GM10266 (cell line): ENCODE results near the gene CCSER2.
"Not testable (repeated sequence)": the region's sequence is repeated elsewhere in the genome, so short reads cannot be mapped to it uniquely, and the experiment has no call there.

Source experiments
- DNase-seq: peaks from one replicate; pipeline ENCODE4 v3.0.0; 2012; ENCODE audit errors: extremely low spot score
- TF ChIP-seq, protein P1 (sequence below): IDR thresholded peaks from 2 replicates; pipeline ENCODE4 v1.5.1; 2012; ENCODE audit warnings: mild to moderate bottlenecking, low read depth; ENCODE audit not compliant: control insufficient read depth, insufficient read depth; ENCODE audit errors: missing control alignments

The CCSER2 gene, protein sequence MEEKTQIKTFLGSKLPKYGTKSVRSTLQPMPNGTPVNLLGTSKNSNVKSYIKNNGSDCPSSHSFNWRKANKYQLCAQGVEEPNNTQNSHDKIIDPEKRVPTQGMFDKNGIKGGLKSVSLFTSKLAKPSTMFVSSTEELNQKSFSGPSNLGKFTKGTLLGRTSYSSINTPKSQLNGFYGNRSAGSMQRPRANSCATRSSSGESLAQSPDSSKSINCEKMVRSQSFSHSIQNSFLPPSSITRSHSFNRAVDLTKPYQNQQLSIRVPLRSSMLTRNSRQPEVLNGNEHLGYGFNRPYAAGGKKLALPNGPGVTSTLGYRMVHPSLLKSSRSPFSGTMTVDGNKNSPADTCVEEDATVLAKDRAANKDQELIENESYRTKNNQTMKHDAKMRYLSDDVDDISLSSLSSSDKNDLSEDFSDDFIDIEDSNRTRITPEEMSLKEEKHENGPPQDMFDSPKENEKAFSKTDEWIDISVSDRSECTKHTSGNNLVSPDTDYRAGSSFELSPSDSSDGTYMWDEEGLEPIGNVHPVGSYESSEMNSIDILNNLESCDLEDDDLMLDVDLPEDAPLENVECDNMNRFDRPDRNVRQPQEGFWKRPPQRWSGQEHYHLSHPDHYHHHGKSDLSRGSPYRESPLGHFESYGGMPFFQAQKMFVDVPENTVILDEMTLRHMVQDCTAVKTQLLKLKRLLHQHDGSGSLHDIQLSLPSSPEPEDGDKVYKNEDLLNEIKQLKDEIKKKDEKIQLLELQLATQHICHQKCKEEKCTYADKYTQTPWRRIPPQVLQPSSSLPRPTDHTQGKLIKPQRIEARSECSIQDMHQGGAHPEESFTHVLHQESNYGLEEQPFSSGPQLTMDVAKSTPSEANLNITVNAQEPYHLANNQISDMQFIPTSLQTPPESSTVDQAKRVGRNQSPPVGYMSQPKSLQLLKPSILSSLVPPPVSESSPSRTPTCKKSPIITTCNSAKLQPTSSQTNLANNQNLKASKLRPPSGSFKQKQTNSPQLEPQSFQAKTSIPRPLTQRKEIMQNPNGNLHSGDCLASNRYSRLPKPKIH

DNA sequence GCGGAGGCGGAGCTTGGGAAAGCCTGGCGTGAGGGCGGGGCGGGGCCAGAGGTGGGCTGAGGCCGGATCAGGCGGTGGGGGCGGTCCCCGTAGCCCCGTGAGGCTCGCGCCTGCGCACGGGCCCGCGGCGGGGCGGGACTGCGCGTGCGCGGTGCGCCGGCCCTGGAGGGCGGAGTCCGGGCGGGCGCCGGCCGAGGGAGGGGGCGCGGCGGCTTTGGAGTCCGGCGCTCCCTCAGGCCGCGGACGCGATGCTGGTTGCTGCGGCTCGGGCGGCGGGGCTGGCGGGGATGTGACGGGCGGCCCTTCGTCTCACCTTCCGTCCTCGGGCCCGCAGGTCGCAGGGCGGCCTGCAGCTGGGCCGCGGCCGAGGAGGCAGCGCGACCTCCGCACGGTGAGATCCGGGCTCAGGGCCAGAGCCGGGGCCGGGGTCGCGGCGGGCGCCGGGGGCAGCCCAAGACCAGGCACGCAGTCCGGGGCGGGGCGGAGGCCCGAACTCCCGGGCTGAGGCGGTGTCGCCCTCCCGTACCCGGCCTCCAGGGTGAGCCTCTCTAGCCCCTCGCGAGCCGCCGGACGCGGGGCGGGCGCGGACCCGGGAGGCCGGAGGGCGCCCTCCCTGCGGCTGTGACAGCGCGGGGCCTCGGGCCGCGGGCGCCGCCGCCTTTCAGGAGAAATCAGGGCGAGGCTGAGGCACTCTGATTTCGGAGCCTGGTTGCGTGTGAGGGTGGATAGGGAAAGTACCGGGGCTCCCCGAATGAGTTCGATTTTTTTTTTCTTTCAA lies at the start of gene CCSER2:
Gene CCSER2 (plus strand): TSS at position 172 of the 778 bp plus-strand sequence. CDS start 42,464 bp downstream, outside the sequence.
- DNase-seq: peak; percentile 99
- TF ChIP-seq, protein P1, sequence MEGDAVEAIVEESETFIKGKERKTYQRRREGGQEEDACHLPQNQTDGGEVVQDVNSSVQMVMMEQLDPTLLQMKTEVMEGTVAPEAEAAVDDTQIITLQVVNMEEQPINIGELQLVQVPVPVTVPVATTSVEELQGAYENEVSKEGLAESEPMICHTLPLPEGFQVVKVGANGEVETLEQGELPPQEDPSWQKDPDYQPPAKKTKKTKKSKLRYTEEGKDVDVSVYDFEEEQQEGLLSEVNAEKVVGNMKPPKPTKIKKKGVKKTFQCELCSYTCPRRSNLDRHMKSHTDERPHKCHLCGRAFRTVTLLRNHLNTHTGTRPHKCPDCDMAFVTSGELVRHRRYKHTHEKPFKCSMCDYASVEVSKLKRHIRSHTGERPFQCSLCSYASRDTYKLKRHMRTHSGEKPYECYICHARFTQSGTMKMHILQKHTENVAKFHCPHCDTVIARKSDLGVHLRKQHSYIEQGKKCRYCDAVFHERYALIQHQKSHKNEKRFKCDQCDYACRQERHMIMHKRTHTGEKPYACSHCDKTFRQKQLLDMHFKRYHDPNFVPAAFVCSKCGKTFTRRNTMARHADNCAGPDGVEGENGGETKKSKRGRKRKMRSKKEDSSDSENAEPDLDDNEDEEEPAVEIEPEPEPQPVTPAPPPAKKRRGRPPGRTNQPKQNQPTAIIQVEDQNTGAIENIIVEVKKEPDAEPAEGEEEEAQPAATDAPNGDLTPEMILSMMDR: no peak

DNA sequence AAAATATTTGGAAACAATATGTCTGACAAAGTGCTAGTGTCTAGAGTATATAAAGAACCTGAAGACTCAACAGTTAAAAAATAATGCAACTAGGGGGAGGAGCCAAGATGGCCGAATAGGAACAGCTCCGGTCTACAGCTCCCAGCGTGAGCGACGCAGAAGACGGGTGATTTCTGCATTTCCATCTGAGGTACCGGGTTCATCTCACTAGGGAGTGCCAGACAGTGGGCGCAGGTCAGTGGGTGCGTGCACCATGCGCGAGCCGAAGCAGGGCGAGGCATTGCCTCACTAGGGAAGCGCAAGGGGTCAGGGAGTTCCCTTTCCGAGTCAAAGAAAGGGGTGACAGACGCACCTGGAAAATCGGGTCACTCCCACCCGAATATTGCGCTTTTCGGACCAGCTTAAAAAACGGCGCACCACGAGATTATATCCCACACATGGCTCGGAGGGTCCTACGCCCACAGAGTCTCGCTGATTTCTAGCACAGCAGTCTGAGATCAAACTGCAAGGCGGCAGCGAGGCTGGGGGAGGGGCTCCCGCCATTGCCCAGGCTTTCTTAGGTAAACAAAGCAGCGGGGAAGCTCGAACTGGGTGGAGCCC lies 48.4 kb upstream of the CCSER2 start:
- not testable (repeated sequence) for DNase-seq

DNA sequence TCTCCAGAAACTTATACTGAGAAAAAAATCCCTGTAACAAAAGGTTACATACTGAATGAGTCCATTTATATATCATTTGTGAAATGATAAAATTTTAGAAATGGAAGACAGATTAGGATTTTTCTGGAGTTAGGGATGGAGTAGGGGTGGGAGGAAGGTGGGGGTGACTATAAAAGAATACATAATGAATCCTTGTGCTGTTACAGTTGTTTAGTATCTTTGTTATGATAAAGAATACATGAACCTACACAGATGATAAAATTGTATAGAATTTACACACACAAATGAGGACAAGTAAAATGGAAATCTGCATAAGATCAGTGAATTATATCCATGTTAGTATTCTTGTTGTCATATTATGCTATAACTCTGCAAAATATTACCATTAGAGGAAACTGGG lies 41.7 kb upstream of the CCSER2 start:
- DNase-seq: no peak
- TF ChIP-seq, protein P1: no peak

DNA sequence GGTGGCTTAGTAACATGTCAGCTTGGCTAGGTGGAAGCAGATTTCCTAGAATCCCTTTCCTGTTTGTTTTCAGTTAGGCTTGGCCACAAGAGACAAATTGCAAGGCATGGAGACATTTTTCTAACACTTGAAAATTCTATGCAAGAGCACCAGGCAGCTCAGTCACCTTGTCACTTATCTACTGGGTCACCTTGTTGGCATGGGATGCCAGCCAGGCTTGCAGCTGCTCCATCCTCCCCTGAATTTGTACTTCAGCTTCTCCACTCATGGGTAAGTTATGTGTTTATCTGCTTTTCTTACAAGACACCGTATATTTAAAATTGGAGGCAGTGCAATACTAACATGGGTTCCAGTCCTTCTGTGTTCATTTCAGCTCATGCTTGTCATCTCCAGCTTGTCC lies 40.2 kb upstream of the CCSER2 start:
- DNase-seq: no peak
- TF ChIP-seq, protein P1: no peak

DNA sequence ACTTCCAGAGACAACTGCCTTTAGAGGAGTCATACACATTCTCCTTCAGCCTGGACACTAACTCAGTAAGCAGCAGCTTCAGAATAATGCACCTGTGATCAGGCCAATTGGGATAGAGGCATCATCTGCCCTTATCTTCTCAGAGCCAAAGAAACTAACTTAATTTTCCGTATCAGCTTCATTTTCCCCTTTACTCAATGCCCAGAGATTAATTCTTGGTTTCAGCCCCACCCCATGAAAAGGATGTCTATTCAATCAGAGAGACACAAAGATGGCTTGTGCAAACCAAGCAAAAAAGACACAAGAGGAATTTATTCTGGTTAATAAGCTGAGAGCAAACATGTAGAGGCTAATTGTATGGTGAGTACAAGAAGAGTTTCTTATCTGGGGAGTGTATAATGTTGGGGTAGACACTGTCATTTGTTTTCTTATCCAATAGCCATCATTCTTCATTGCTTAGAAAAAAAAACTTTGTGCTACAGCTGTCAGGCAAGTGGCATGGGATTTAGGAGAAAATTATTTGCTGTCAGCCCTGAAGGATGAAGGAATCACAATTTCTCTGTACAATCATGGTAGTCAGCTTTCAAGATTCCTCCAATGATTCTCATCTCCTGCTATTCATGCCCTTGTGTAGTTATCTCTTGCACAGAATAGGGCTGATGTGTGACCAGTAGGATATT lies 38.7 kb upstream of the CCSER2 start:
- TF ChIP-seq, protein P1: no peak
- no peak for DNase-seq

DNA sequence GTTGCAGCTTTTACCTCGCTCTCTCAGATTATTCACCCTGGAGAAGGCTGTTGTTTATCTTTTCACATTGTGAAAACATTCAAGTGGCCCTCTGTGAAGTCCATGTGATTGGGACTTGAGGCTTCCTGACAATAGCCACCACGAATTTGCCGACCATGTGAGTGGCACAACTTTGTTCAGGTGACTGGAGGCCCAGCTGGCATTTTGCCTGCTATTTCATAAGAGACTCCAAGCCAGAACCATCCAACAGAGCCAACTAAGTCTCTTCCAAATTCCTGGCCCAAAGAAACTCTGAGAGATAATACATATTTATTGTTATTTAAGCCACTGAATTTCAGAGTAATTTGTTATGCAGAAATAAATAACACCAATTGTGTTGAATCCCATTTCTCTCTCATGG lies 38.2 kb upstream of the CCSER2 start:
- TF ChIP-seq, protein P1: no peak
- DNase-seq: no peak

DNA sequence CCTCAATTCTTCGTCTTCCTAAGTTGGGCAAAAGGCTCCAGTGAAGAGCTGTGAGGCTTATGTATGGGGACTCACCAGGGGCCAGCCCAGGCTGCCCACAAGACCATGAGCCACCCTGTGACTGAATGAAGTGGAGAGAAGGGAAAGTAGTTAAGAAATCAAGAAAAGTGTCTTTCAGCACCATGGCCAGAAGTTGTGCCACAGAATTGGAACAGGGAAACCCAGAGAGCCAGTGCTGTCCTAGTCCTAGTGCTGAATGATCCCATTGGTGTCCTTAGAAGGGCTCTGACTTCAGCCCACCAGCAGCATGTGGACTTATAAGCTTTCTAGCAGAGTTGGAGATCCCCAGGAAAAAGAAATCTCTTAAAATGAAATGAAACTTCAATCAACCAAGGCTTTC lies 37.0 kb upstream of the CCSER2 start:
- DNase-seq: no peak

More for the DNA sequence above, 37.0 kb upstream of the CCSER2 start:
- TF ChIP-seq, protein P1: no peak
